ENCODE data around the gene ORAI2. TPM values are rescaled to one million over a fixed set of nuclear protein-coding genes. Genes with fewer than 3 reads are reported as not detected.
"Not testable (repeated sequence)": the region's sequence is repeated elsewhere in the genome, so short reads cannot be mapped to it uniquely, and the experiment has no call there.

The ORAI2 gene
- total and polyA plus RNA-seq, 8 donors, result 0.58 to 44.3 (median 8.0) TPM; not detected in 1

DNA sequence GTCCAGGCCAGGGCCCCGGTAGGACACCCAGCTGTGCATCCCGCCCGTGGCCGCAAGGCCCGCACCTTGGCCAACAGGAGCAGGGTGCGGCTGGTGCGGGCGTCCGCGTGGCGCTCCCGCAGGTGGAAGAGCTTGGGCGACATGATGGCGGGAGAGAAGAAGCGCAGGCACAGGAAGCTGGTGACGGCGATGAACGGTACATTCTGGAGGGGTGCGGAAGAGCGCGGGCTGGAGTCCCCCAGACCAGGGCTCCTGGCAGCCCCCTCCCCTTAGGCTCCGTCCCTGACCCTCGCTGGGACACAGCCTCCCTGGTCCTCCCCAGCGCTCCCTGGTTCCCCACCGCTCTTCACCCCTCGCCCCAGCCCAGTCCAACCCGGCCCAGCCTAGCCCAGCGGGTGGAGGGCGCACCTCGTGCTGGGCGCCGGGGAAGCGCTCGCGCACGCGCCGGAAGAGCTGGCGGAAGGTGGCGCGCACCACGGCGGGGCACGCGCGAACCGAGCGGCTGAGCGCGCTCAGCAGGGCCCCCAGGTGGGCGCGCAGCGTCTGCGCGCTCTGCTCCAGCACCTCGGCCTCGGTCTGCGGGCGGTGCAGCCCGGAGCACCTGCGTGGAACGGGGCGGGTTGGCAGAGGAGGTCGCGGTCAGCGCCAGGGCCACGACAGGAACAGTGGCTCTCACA is 61.2 kb downstream of the ORAI2 start:
- H3K4me1 ChIP-seq; intact Hi-C loops (cut with DNase I; ENCODE audit: low total_unique reads); H3K9me3 ChIP-seq; H3K27me3 ChIP-seq; H3K36me3 ChIP-seq; DNase-seq; H3K4me3 ChIP-seq; H3K27ac ChIP-seq: not testable (repeated sequence)
- WGBS, 5 donors, result no CpG with 5 or more reads among the region's 67 CpGs

DNA sequence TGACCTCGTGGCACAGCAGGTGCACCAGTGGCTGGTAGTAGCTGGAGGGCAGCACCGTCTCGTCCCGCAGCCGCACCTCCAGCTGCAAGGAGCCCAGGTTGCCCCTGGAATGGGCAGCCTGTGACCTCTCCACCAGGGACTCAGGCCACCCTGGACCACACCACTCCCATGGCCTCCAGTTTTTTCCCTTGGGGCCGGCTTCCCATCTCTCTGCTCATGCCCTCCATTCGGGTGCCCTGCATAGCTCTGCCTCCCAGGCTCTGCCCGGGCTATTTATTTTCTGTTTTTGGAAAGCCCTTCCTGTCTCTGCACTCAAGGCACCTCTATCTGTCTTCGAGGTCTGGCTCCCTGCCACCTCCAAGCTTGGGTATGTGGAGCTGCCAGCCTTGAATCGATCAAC is 63.5 kb downstream of the ORAI2 start:
- H3K27me3 ChIP-seq; H3K27ac ChIP-seq; H3K9me3 ChIP-seq; intact Hi-C loops (cut with DNase I; ENCODE audit: low total_unique reads); H3K4me3 ChIP-seq; H3K36me3 ChIP-seq; H3K4me1 ChIP-seq: not testable (repeated sequence)
- DNase-seq, result peak in 1 of 2 donors; percentile 0
- 65 to 89% (median 75%) methylated on average over 2 to 3 of the region's 10 CpGs for WGBS, 5 donors

DNA sequence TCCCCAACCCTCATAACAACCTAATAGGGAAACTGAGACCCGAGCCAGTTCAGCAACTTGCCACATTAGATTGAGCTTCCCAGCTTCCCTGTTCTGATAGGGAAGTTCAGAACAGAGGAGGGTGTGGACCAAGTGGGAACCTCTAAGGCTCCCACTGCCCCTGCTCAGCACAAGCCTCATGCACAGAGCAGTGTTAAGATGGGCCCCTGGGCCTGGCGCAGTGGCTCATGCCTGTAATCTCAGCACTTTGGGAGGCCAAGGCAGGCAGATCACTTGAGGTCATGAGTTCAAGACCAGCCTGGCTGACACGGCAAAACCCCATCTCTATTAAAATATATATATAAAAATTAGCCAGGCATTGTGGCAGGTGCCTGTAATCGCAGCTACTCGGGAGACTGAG is 63.9 kb downstream of the ORAI2 start:
- H3K27ac ChIP-seq; H3K4me1 ChIP-seq; intact Hi-C loops (cut with DNase I; ENCODE audit: low total_unique reads); H3K36me3 ChIP-seq; DNase-seq; H3K9me3 ChIP-seq; H3K27me3 ChIP-seq; H3K4me3 ChIP-seq: not testable (repeated sequence)
- WGBS, 5 donors, result 71 to 100% (median 93%) methylated on average over 1 of the region's 5 CpGs; no CpG with 5 or more reads in 2 of the 5 donors

DNA sequence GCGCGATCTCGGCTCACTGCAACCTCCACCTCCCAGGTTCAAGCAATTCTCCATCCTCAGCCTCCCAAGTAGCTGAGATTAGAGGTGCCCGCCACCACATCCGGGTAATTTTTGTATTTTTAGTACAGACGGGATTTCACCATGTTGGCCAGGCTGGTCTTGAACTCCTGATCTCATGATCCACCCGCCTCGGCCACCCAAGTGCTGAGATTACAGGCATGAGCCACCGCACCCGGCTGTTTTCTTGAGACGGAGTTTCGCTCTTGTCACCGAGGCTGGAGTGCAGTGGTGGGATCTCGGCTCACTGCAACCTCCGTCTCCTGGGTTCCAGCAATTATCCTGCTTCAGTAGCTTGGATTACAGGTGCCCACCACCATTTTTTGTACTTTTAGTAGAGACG is 64.9 kb downstream of the ORAI2 start:
- H3K36me3 ChIP-seq; H3K27ac ChIP-seq; intact Hi-C loops (cut with DNase I; ENCODE audit: low total_unique reads); H3K4me3 ChIP-seq; DNase-seq; H3K9me3 ChIP-seq; H3K27me3 ChIP-seq; H3K4me1 ChIP-seq: not testable (repeated sequence)
- 84 to 94% (median 87%) methylated on average over 9 to 11 of the region's 16 CpGs; no CpG with 5 or more reads in 1 of the 5 donors for WGBS, 5 donors

DNA sequence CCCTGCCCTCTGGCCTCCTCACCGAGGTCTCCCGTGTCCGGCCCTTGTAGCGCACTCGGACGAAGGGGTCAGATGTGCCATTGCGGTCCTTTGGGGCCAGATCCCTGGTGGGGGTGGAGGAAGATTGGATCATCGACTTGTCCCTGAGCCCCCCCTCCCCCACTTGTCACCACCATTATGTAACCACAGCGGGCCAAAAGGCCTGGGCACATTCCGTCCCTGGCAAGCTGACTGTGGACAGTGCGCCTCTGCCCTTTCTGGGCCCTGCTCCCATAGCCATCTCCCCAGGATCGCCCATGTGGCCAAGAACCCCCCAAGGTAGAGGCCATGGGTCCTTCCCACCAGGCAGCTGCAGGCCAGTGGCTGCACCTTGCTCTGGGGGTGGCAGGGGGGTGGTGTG is 69.8 kb downstream of the ORAI2 start:
- H3K27ac ChIP-seq; H3K9me3 ChIP-seq; H3K4me3 ChIP-seq; intact Hi-C loops (cut with DNase I; ENCODE audit: low total_unique reads); H3K4me1 ChIP-seq; H3K27me3 ChIP-seq; DNase-seq; H3K36me3 ChIP-seq: not testable (repeated sequence)
- WGBS, 5 donors, result no CpG with 5 or more reads among the region's 12 CpGs

DNA sequence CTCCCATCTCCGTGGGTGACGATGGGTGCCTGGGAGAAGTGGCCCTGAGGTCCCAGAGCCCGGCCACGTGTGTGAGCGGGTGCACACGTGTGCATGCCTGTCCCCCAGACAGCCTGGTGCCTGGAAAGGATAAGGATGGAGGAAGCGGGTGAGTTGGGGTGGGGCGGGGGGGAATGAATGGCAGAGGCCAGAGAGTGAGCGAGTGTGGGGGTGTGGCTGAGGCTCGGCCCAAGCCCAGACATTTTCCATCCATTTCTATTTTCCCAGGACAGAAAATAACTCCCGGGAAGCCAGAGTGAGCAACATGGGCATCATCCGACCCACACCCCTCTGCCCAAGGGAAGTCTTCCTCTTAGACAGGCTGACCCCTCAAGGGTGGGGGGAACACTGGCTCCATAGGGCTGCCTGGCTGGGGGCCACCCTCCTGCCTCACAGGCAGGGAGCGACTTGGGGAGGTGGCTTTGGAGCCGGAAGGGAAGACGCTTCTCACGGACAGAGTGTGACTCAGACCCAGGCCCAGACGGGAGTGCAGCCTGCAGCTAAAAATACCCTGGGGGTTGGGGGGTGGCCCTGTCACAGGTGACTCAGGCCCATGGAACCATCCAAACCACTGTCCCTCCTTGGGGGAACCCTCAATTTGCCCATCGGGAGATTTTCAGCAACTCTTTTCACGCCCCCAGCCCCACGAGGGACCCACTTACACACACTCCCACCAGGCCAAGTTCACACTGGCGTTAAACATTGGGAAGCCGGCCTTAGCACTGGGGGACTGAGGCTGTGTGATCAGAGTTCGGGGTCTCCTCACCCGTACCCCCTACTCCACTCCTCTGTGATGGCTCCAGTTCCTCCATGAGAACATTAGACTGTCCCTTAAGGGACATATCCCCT is 72.2 kb downstream of the ORAI2 start:
- H3K4me3 ChIP-seq; intact Hi-C loops (cut with DNase I; ENCODE audit: low total_unique reads); H3K4me1 ChIP-seq; H3K27me3 ChIP-seq; DNase-seq; H3K9me3 ChIP-seq; H3K36me3 ChIP-seq; H3K27ac ChIP-seq: not testable (repeated sequence)
- WGBS, 5 donors, result 66 to 93% (median 79%) methylated on average over 4 to 5 of the region's 24 CpGs; no CpG with 5 or more reads in 1 of the 5 donors

Small RNAs within 50 kb of the gene (small RNA-seq; reads per million reads assigned to genes)
- 0 reads per million in 4 donors for gene MIR548O

Other genes starting within 250 kb of the ORAI2 start
- gene SH2B2, start 146.7 kb upstream of the ORAI2 start, total RNA-seq, result 10 to 100 TPM in 1 of 5 donors, 1 to 10 TPM in 2, under 1 TPM in 1, not detected in 1; 0.37 to 11.1 (median 6.5) TPM
- 1 to 10 TPM; 2.3 to 2.7 (median 2.6) TPM for gene SH2B2, start 146.7 kb upstream of the ORAI2 start, polyA plus RNA-seq
- not detected for gene SPDYE6, start 77.1 kb upstream of the ORAI2 start, total RNA-seq
- gene SPDYE6, start 77.1 kb upstream of the ORAI2 start, polyA plus RNA-seq, result not detected
- 10 to 100 TPM; 23.9 to 92.7 (median 34.0) TPM for gene PRKRIP1, start 37.2 kb upstream of the ORAI2 start, total RNA-seq
- gene PRKRIP1, start 37.2 kb upstream of the ORAI2 start, polyA plus RNA-seq, result 10 to 100 TPM; 23.5 to 29.6 (median 28.7) TPM
- 10 to 100 TPM in 1 of 5 donors, 1 to 10 TPM in 4; 1.2 to 27.4 (median 7.5) TPM for gene ALKBH4, start 31.3 kb downstream of the ORAI2 start, total RNA-seq
- 1 to 10 TPM; 8.7 to 9.5 (median 9.2) TPM for gene ALKBH4, start 31.3 kb downstream of the ORAI2 start, polyA plus RNA-seq
- 100 to 1,000 TPM in 1 of 5 donors, 10 to 100 TPM in 3, 1 to 10 TPM in 1; 4.5 to 238 (median 14.7) TPM for gene LRWD1, start 31.4 kb downstream of the ORAI2 start, total RNA-seq
- gene LRWD1, start 31.4 kb downstream of the ORAI2 start, polyA plus RNA-seq, result 10 to 100 TPM in 2 of 3 donors, 1 to 10 TPM in 1; 9.1 to 12.7 (median 11.4) TPM
- 1 to 10 TPM; 1.2 to 8.1 (median 5.7) TPM for gene POLR2J, start 45.3 kb downstream of the ORAI2 start, total RNA-seq
- gene POLR2J, start 45.3 kb downstream of the ORAI2 start, polyA plus RNA-seq, result 100 to 1,000 TPM; 100 to 152 (median 141) TPM
- gene RASA4B, start 84.2 kb downstream of the ORAI2 start, total RNA-seq, result 10 to 100 TPM in 4 of 5 donors, 1 to 10 TPM in 1; 8.6 to 28.6 (median 13.0) TPM
- 10 to 100 TPM in 2 of 3 donors, 1 to 10 TPM in 1; 9.3 to 35.9 (median 23.2) TPM for gene RASA4B, start 84.2 kb downstream of the ORAI2 start, polyA plus RNA-seq
- 10 to 100 TPM in 3 of 5 donors, under 1 TPM in 1, not detected in 1; 0.89 to 37.3 (median 11.3) TPM for gene UPK3BL2, start 110.1 kb downstream of the ORAI2 start, total RNA-seq
- 10 to 100 TPM in 1 of 3 donors, not detected in 2; 15.5 TPM for gene UPK3BL2, start 110.1 kb downstream of the ORAI2 start, polyA plus RNA-seq
- gene SPDYE2, start 117.7 kb downstream of the ORAI2 start, total RNA-seq, result not detected
- not detected for gene SPDYE2, start 117.7 kb downstream of the ORAI2 start, polyA plus RNA-seq
- 10 to 100 TPM; 13.8 to 84.3 (median 33.8) TPM for gene POLR2J3, start 139.0 kb downstream of the ORAI2 start, total RNA-seq
- gene POLR2J3, start 139.0 kb downstream of the ORAI2 start, polyA plus RNA-seq, result 10 to 100 TPM in 2 of 3 donors, 1 to 10 TPM in 1; 6.9 to 40.8 (median 33.0) TPM
- gene RASA4, start 183.2 kb downstream of the ORAI2 start, total RNA-seq, result 10 to 100 TPM in 4 of 5 donors, 1 to 10 TPM in 1; 7.6 to 57.2 (median 17.4) TPM
- 10 to 100 TPM; 11.5 to 17.4 (median 13.1) TPM for gene RASA4, start 183.2 kb downstream of the ORAI2 start, polyA plus RNA-seq
- 10 to 100 TPM in 3 of 5 donors, 1 to 10 TPM in 2; 5.5 to 28.3 (median 20.4) TPM for gene UPK3BL1, start 209.2 kb downstream of the ORAI2 start, total RNA-seq
- gene UPK3BL1, start 209.2 kb downstream of the ORAI2 start, polyA plus RNA-seq, result 10 to 100 TPM; 20.2 to 80.7 (median 29.0) TPM
- not detected for gene SPDYE2B, start 216.7 kb downstream of the ORAI2 start, total RNA-seq
- gene SPDYE2B, start 216.7 kb downstream of the ORAI2 start, polyA plus RNA-seq, result not detected
- 10 to 100 TPM in 2 of 5 donors, 1 to 10 TPM in 2, not detected in 1; 1.3 to 17.4 (median 12.1) TPM for gene POLR2J2, start 238.1 kb downstream of the ORAI2 start, total RNA-seq
- 1 to 10 TPM in 2 of 3 donors, under 1 TPM in 1; 0.46 to 1.8 (median 1.4) TPM for gene POLR2J2, start 238.1 kb downstream of the ORAI2 start, polyA plus RNA-seq

Data from stomach (tissue), 9 donors.